Fibroblast of lung (primary cell): Measurements from ENCODE around the gene TBC1D22A.

Source experiments
- EZH2 ChIP-seq: IDR thresholded peaks from 2 replicates; pipeline ENCODE4 v1.5.1; 2012; ENCODE audit warnings: low read length, control low read depth, mild to moderate bottlenecking; ENCODE audit errors: missing control alignments
- TF ChIP-seq, protein P1 (sequence below), 2 donors: IDR thresholded peaks in 1 of 2; conservative IDR thresholded peaks in 1 of 2; 1 replicate in 1 of 2; 2 replicates in 1 of 2; pipeline ENCODE4 v1.5.1; 2011 to 2012; ENCODE audit warnings: low read length in 2 of 2, control low read depth in 1 of 2, inconsistent platforms in 1 of 2, low read depth in 1 of 2, mild to moderate bottlenecking in 1 of 2

DNA sequence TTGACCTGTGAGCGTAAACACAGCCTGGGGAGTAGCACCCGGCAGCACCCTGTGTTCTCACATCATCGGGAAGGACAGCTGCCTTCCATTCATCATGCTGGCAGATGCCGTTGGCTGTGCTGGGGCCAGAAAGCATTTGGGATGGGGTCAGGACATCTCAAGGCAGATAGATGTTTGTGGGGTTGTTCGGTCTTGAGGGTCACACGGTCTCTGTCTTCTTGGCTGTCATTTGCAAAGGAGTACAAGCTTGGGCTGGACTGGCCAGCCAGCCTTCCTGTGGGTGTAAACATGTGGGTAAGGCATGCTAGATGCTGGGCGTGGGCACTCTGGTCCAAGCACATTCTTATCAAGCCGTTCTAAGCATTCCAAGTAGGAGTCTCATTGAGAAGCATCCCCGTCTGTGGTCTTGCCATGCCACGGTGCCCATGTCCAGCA is 81.4 kb downstream of the TBC1D22A start:
- TF ChIP-seq, protein P1, sequence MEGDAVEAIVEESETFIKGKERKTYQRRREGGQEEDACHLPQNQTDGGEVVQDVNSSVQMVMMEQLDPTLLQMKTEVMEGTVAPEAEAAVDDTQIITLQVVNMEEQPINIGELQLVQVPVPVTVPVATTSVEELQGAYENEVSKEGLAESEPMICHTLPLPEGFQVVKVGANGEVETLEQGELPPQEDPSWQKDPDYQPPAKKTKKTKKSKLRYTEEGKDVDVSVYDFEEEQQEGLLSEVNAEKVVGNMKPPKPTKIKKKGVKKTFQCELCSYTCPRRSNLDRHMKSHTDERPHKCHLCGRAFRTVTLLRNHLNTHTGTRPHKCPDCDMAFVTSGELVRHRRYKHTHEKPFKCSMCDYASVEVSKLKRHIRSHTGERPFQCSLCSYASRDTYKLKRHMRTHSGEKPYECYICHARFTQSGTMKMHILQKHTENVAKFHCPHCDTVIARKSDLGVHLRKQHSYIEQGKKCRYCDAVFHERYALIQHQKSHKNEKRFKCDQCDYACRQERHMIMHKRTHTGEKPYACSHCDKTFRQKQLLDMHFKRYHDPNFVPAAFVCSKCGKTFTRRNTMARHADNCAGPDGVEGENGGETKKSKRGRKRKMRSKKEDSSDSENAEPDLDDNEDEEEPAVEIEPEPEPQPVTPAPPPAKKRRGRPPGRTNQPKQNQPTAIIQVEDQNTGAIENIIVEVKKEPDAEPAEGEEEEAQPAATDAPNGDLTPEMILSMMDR (conservative IDR thresholded peaks at IDR 0.05 in 1 of 2, IDR thresholded peaks at IDR 0.05 in 1 of 2; ENCODE audit: low read depth in 1 of 2, low read length in 2 of 2): no peak
- no peak for TF ChIP-seq EZH2
